RWPE1 (cell line): Measurements from ENCODE around the gene GRB2.
A peak's percentile ranks its signal among the peaks of the same experiment; 100 is the strongest.
"Not testable (repeated sequence)": the region's sequence is repeated elsewhere in the genome, so short reads cannot be mapped to it uniquely, and the experiment has no call there.

Source experiments
- CTCF ChIA-PET: fragments of 350-600 bp; sonication (Branson Sonifier 250); formaldehyde crosslinking; extraction: SDS; loops from one replicate; lab custom pipeline; 2021; lab: Yijun Ruan, JAX
- POLR2A ChIA-PET: fragments of 400-600 bp; formaldehyde crosslinking; extraction: SDS; loops from one replicate; lab custom pipeline; 2020; ENCODE audit warnings: antibody characterized with exemption; ENCODE audit not compliant: low non-redundant PET; lab: Yijun Ruan, JAX
- DNase-seq: peaks from one replicate; pipeline ENCODE4 v3.0.0; 2012; ENCODE audit warnings: low spot score
- H3K27ac ChIP-seq: fragments of 450-650 bp; 2 replicates; pipeline ENCODE4 v1.5.1; 2017
- TF ChIP-seq, protein P1 (sequence below): fragments of 450-650 bp; conservative IDR thresholded peaks from 2 replicates; pipeline ENCODE4 v1.5.1; 2017; ENCODE audit warnings: low read depth, mild to moderate bottlenecking

The GRB2 gene

DNA sequence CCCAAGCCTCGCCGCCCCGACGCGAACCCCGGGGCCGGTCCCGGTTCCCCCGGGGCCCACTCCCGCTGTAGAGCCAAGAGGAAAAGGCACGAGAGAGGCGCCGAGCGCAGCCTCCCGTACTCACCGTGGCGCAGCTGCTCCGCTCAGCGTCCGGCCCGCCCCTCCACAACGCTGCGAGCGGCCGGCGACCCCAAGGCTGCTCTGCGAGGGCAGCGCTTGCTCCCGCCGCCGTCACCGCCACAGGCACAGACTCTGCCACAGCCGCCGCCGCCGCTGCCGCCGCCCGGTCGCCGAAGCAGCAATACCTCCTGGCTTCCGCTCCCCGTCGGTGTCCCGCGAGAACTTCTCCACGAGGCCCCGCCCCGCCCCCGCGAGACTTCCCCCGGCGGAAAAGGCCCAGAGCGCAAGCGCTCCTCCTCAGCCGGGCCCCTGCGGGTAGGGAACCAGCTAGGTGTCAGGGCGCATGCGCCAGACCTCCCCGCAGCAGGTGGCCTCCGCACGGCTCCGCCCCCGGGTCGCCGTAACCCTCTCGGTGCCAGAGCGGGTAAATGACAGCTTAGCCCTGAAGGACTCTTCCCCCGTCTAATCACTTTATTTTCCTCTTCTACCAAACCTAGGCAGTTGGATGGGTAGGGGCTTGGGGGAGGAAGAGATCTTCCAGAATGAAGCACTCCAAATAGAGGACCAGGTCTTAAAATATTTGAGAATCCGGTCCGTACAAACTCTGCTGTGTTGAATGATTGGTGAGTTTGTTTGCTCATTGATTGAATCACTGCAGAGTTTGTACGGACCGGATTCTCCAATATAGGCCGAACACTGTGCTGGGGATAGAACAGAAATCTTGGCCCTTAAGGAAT lies at the start of gene GRB2:
GRB2 (minus strand) TSS at position 314 of the 857 bp plus-strand sequence. CDS start 12,050 bp downstream, outside the sequence.
- ChIA-PET CTCF (interaction anchor here (0.5 to 1.0 kb wide), 3 partner anchors 12 to 204 kb away, joined by 3 to 4 read pairs (median 3); no protein-coding TSS in a partner anchor), POLR2A (interaction anchor here (1.6 to 1.9 kb wide), 2 partner anchors 10 to 144 kb away, joined by 5 to 9 read pairs; partner anchors contain the start of genes GGA3 and MRPS7)
- TF ChIP-seq, protein P1, sequence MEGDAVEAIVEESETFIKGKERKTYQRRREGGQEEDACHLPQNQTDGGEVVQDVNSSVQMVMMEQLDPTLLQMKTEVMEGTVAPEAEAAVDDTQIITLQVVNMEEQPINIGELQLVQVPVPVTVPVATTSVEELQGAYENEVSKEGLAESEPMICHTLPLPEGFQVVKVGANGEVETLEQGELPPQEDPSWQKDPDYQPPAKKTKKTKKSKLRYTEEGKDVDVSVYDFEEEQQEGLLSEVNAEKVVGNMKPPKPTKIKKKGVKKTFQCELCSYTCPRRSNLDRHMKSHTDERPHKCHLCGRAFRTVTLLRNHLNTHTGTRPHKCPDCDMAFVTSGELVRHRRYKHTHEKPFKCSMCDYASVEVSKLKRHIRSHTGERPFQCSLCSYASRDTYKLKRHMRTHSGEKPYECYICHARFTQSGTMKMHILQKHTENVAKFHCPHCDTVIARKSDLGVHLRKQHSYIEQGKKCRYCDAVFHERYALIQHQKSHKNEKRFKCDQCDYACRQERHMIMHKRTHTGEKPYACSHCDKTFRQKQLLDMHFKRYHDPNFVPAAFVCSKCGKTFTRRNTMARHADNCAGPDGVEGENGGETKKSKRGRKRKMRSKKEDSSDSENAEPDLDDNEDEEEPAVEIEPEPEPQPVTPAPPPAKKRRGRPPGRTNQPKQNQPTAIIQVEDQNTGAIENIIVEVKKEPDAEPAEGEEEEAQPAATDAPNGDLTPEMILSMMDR: no peak
- peak within 1 kb of the TSS; percentile 85 for H3K27ac ChIP-seq
- peak; percentile 99 for DNase-seq

DNA sequence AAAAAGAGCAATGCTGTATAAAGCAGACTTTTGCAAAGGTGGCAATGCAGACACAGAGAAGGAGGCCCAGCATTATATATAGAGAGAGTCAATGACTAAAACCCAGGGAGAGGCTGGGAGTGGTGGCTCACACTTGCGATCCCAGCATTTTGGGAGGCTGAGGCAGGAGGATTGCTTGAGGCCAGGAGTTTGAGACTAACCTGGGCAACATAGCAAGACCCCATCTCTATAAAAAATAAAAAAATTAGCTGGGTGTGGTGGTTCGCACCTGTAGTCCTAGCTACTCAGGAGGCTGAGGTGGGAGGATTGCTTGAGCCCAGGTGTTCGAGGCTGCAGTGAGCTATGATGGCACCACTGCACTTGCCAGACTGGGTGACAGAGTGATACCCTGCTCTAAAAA lies 49.2 kb upstream of the GRB2 start:
- CTCF ChIA-PET: interaction anchor here (0.6 kb wide), 1 partner anchor 386 kb away, joined by 3 read pairs; no protein-coding TSS in a partner anchor

DNA sequence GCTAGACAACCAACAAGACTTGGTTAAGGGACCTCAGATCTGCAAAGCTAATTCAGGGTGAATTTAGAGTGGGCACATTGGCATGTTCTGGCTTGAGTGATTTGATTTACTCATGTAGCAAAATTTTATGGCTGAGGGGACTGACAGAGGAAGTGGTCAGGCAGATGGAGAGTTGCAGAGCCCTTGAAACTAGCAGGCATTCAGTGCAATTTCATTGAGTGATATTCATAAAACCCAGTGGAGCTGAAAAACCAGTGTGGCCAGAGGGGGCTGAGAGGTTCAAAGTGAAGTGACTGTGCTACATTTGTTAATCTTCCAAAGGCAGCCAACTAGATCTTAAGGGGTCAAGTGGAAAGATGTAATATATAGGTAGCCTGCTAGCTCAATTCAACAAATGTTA lies 48.7 kb upstream of the GRB2 start:
- TF ChIP-seq, protein P1: no peak
- POLR2A ChIA-PET: no interaction called here
- no peak overlapping the region for H3K27ac ChIP-seq
- no peak for DNase-seq
- CTCF ChIA-PET: interaction anchor here (0.6 kb wide), 1 partner anchor 385 kb away, joined by 3 read pairs; no protein-coding TSS in a partner anchor

More for the DNA sequence above, 49.2 kb upstream of the GRB2 start:
- DNase-seq, H3K27ac ChIP-seq: not testable (repeated sequence)
- POLR2A ChIA-PET: interaction anchor here (0.7 kb wide), 1 partner anchor 8 kb away, joined by 4 read pairs; no protein-coding TSS in a partner anchor

DNA sequence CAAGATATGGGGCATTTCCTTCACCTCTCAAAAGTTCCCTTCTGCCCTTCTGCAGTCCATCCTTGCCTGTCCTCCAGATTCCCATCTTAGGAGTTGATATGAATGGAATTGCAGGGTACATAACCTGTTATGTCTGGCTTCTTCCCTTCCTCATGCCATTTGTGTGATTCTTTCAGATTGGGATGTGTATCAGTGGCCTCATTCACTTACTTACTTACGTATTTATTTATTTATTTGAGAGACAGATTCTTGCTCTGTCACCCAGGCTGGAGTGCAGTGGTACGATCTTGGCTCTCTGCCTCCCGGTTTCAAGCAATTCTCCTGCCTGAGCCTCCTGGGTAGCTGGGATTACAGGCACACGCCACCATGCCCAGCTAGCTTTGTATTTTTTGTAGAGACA lies 44.8 kb upstream of the GRB2 start:
- ChIA-PET POLR2A (no interaction called here), CTCF (no interaction called here)
- no peak for DNase-seq
- no peak overlapping the region for H3K27ac ChIP-seq
- TF ChIP-seq, protein P1: no peak

DNA sequence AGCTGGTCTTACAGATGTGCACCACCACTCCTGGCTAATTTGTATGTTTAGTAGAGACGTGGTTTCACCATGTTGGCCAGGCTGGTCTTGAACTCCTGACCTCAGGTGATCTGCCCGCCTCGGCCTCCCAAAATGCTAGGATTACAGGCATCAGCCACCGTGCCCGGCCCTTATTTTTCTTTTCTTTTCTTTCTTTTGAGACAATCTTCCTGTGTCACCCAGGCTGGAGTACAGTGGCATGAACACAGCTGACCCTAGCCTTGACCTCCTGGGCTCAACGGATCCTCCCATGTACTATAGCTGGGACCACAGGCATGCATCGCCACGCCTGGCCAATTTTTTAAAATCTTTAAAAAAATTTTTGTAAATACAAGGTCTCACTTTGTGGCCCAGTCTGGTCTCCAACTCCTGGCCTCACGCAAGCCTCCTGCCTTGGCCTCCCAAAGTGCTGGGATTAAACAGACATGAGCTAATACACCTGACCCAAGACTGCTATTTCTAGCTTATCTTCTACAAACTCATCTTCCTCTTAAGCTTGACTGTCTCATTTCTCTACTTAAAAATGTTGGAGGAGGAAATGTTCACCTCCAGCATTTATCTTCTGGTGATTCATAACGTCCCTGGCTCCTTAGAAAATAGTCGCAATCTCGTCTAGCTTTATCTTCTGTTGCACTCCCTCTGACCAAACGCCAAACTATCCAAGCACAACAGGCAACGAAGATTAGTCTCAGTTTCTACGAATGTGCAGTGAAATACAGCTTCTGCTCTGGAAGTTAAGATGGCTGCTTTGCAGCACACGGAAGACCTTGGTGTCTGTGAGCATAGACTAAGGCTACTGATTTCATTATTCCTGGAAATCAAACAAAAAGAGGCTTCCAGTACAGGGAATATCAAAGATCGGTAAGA lies 42.7 kb upstream of the GRB2 start:
- no peak overlapping the region for H3K27ac ChIP-seq
- DNase-seq: no peak
- ChIA-PET CTCF (no interaction called here), POLR2A (no interaction called here)
- TF ChIP-seq, protein P1: no peak

DNA sequence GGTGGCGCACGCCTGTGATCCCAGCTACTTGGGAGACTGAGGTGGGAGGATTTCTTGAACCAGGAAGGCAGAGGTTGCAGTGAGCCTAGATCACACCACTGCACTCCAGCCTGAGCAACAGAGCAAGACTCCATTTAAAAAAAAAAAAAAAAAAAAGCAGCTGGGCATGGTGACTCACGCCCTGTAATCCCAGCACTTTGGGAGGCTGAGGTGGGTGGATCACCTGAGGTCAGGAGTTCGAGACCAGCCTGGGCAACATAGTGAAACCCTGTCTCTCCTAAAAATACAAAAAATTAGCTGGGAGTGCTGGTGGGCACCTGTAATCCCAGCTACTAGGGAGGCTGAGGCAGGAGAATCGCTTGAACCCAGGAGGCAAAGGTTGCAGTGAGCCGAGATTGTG lies 40.4 kb upstream of the GRB2 start:
- POLR2A ChIA-PET, H3K27ac ChIP-seq, DNase-seq, CTCF ChIA-PET: not testable (repeated sequence)

DNA sequence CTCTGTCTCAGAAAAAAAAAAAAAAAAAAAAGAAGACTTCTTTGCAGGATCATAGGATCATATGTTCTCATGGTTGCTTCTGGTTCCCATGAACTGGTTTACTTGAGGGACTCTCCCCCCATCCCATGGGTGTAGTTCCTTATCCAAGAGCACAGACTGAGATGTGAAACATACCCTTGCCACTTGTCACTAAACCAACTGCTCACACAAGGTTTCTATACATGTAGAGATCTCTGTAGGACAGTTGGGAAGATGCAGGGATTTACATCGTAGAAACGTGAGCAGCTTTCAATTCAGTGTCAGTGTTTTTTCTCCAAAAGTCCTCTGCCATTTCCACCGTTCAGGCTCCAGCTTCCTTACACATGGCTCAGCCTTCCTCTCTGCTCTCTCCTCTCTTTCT lies 39.8 kb upstream of the GRB2 start:
- ChIA-PET POLR2A (no interaction called here), CTCF (interaction anchor here (0.6 kb wide), 1 partner anchor 18 kb away, joined by 3 read pairs; no protein-coding TSS in a partner anchor)
- DNase-seq: no peak
- no peak overlapping the region for H3K27ac ChIP-seq
- TF ChIP-seq, protein P1: no peak
